GM18505 (cell line): Measurements from ENCODE around the gene GCH1.
"Not testable (repeated sequence)": the region's sequence is repeated elsewhere in the genome, so short reads cannot be mapped to it uniquely, and the experiment has no call there.

Experiments
- ATAC-seq: cut with Tn5 transposase; IDR thresholded peaks from one replicate; pipeline ENCODE4 v1.9.1; 2021; ENCODE audit not compliant: unreplicated experiment
- POLR2A ChIP-seq: IDR thresholded peaks from 4 replicates; pipeline ENCODE4 v1.6.1; 2011; ENCODE audit warnings: borderline replicate concordance; ENCODE audit not compliant: insufficient read depth, insufficient read length; ENCODE audit errors: extremely low read depth

GCH1 gene

GRCh38 chr14:54895683-54896082 lies 6.9 kb downstream of the GCH1 start:
- no peak for ATAC-seq

DNA sequence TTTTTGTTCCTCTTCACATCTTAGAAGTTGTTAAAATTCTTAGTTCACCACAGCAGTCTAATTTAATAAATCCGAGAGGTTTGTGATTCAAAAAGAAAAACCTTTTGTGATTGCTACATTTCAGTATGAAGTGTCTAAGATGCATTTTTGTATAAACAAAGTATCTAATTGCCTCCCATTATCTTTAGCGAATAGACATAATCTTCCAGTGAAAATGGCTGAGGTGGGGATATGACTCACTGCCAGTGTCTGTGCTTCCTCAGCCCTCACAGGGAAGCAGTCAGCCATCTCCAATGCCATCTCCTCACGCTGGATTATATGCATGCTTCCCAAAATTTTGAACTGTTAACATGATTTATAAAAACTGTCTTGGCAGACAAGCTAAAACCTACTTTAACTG lies 7.6 kb downstream of the GCH1 start:
- no peak for TF ChIP-seq POLR2A
- ATAC-seq, result no peak

More at GRCh38 chr14:54895683-54896082, 6.9 kb downstream of the GCH1 start:
- no peak for TF ChIP-seq POLR2A

- no peak for ATAC-seq
Observed at GRCh38 chr14:54893151-54893760, 9.4 kb downstream of the GCH1 start.

GRCh38 chr14:54891471-54892245 lies 11.0 kb downstream of the GCH1 start:
- no peak for ATAC-seq
- no peak for TF ChIP-seq POLR2A

More at GRCh38 chr14:54893151-54893760, 9.4 kb downstream of the GCH1 start:
- TF ChIP-seq POLR2A, result no peak

- TF ChIP-seq POLR2A, result no peak
- ATAC-seq, result peak; percentile 60
Observed at GRCh38 chr14:54890788-54891187, 11.8 kb downstream of the GCH1 start.

- no peak for TF ChIP-seq POLR2A
- no peak for ATAC-seq
Observed at GRCh38 chr14:54889919-54890318, 12.7 kb downstream of the GCH1 start.

GRCh38 chr14:54882521-54882920 lies 20.1 kb downstream of the GCH1 start:
- TF ChIP-seq POLR2A, result no peak
- no peak for ATAC-seq

DNA sequence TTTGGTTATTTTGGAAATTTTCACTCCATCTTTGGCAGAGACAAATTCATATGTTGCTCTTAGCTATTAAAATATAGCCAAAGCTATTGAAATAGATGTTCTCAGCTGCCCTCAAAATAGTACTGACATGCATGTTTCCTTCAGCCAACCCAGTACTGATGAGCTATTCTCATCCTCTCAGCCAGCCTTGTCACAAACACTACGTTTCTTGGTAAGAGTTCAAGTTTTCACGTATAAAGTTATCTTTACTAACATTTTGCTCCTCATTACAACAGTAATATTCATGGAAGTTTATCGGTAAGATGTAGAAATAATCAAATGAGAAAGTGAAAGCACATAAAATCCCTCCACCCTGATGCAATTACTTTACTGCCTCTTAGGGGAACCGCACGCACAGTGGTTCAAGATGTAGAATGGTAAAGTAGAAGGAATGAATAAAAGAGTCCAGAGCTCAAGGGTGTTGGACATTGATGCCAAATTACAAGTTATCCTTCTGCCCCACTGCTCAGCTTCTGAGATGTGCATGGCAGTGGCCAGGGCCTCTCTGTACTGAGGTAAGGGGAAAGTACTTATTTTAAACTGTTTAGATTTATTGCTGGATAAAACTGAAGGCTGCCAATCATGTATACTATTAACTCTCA lies 20.7 kb downstream of the GCH1 start:
- TF ChIP-seq POLR2A, result no peak
- peak; percentile 38 for ATAC-seq

GRCh38 chr14:54881235-54881760 lies 21.3 kb downstream of the GCH1 start:
- no peak for TF ChIP-seq POLR2A
- ATAC-seq, result peak; percentile 50

DNA sequence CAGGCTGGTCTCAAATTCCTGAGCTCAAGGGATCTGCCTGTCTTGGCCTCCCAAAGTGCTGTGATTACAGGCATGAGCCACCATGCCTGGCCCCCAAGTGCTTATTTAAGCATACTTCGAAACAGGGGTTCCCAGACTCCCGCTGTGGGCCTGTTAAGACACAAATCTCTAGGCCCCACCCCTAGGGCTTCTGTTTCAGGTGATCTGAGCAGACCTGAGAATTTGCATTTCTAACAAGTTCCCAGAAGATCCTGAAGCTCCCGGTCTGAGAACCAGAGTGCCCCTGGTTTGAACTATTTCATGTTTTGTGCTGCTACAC lies 25.0 kb downstream of the GCH1 start:
- no peak for ATAC-seq
- TF ChIP-seq POLR2A, result no peak

DNA sequence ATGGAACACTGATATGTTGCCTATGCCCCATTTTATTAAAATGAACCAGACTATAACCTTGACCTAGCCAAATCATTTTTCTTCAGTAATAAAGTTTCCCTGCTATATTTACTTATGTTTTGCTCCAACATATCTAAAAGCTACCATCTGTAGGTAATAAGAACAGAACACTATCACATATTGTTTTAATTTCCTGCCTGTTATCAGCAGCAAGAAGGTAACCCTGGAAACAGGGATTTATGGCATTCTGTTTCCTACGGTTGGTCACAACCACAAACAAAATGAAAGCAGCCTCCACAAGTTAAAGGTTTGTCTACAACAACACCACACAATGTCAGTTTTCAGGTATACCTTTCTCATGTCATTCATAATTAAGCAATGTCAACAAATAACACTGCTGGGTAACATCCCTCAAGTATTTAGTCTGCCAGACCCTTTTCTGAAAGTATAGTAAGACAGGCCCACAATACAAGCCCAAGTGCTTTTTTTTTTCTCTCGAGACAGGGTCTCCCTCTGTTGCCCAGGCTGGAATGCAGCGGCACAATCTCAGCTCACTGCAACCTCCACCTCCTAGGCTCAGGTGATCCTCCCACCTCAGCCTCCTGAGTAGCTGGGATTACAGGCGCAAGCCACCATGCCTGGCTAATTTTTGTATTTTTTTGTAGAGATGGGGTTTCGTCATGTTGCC lies 25.5 kb downstream of the GCH1 start:
- no peak for TF ChIP-seq POLR2A
- no peak for ATAC-seq

GRCh38 chr14:54875648-54876047 lies 27.0 kb downstream of the GCH1 start:
- ATAC-seq, result not testable (repeated sequence)

GRCh38 chr14:54870154-54871090 lies 32.2 kb downstream of the GCH1 start:
- ATAC-seq, result not testable (repeated sequence)

DNA sequence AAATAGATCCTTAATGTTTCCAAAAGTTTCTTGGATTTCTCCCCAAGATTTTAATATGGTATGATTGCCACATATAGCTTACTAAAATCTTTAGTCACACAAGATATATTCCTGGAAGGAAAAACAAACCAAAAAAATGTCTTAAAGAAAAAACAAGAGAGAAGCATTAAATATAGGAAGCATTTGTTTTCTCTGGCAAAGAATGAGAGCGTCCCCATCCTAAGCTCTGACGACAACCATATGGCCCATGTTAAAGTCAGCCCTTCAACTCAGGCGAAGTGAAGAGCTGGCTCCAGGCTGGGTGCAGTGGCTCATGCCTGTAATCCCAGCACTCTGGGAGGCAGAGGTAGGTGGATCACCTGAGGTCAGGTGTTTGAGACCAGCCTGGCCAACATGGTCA lies 35.6 kb downstream of the GCH1 start:
- no peak for ATAC-seq

More for the DNA sequence above, 35.6 kb downstream of the GCH1 start:
- TF ChIP-seq POLR2A, result no peak
